ENCODE data around the gene KRTAP17-1.

Gene KRTAP17-1

GRCh38 chr17:41340494-41340893 lies 25.0 kb upstream of the KRTAP17-1 start (continued):
- TF ChIP-seq PRDM2 (tag by site-specific recombination; IDR thresholded peaks at IDR 0.05; ENCODE audit: borderline replicate concordance) (no peak), CTCF (tag by site-specific recombination; IDR thresholded peaks at IDR 0.05) (no peak), OSR2 (tag by site-specific recombination; IDR thresholded peaks at IDR 0.05) (no peak), ZNF169 (tag by site-specific recombination; IDR thresholded peaks at IDR 0.05) (no peak)

GRCh38 chr17:41339571-41340172 lies 24.2 kb upstream of the KRTAP17-1 start:
- TF ChIP-seq ZNF704 (tag by site-specific recombination; IDR thresholded peaks at IDR 0.05) (no peak), KLF16 (tag by site-specific recombination; IDR thresholded peaks at IDR 0.05) (no peak), ZNF366 (tag by site-specific recombination; conservative IDR thresholded peaks at IDR 0.05) (no peak), GLIS2 (tag by site-specific recombination; IDR thresholded peaks at IDR 0.05) (no peak), OSR2 (tag by site-specific recombination; IDR thresholded peaks at IDR 0.05) (no peak), ZNF585B (tag by site-specific recombination; IDR thresholded peaks at IDR 0.05) (no peak), FEZF1 (tag by site-specific recombination; IDR thresholded peaks at IDR 0.05) (no peak), ZNF423 (tag by site-specific recombination; IDR thresholded peaks at IDR 0.05) (no peak), ZNF169 (tag by site-specific recombination; IDR thresholded peaks at IDR 0.05) (no peak), YY1 (tag by site-specific recombination; IDR thresholded peaks at IDR 0.05) (no peak), KLF9 (tag by site-specific recombination; IDR thresholded peaks at IDR 0.05; ENCODE audit: low read depth) (no peak), TSHZ1 (tag by site-specific recombination; IDR thresholded peaks at IDR 0.05; ENCODE audit: borderline replicate concordance) (no peak), ZEB2 (tag by site-specific recombination; IDR thresholded peaks at IDR 0.05) (no peak), ZNF114 (tag by site-specific recombination; IDR thresholded peaks at IDR 0.05) (no peak)
- Histone ChIP-seq H3K27ac (ENCODE audit: extremely low read depth, low read depth, low read length) (no peak overlapping the region), H3K4me3 (ENCODE audit: low read depth, low read length) (no peak overlapping the region), H3K36me3 (ENCODE audit: control insufficient read depth in 2 of 2, insufficient read depth in 1 of 2, low read length in 2 of 2) (no peaks in the 10 kb centered on the region), H3K9me3 (ENCODE audit: control insufficient read depth, insufficient read depth, low read depth, low read length) (no peaks in the 10 kb centered on the region), H3K4me1 (ENCODE audit: control insufficient read depth, insufficient read depth, low read length) (no peaks in the 10 kb centered on the region)
- CTCF ChIA-PET: interaction anchor here (0.6 to 1.8 kb wide), 3 partner anchors 11 to 65 kb away, joined by 3 to 16 read pairs (median 7); no protein-coding TSS in a partner anchor
- POLR2A ChIA-PET: no interaction called here

Data from HEK293 (cell line).